ENCODE data around the gene MTCL1.

- no peak for TF ChIP-seq YY1 (IDR thresholded peaks at IDR 0.05; ENCODE audit: low read depth)
- no peak for TF ChIP-seq MAX (IDR thresholded peaks at IDR 0.05)
- TF ChIP-seq CREB1 (IDR thresholded peaks at IDR 0.05; ENCODE audit: low read depth) = no peak
- TF ChIP-seq FOXM1 (IDR thresholded peaks at IDR 0.05; ENCODE audit: borderline replicate concordance, low read depth) = no peak
- no peak for TF ChIP-seq EP300 (IDR thresholded peaks at IDR 0.05; ENCODE audit: borderline replicate concordance)
- no peak for TF ChIP-seq REST (IDR thresholded peaks at IDR 0.05; ENCODE audit: low read depth)
- no peak for TF ChIP-seq CEBPB (IDR thresholded peaks at IDR 0.05)
- TF ChIP-seq USF1 (IDR thresholded peaks at IDR 0.05) = no peak
Observed at GRCh38 chr18:8685914-8686216, 19.5 kb upstream of the MTCL1 start.

All from Ishikawa (cell line).